ENCODE results near the gene GKN1. TPM values are rescaled to one million over a fixed set of nuclear protein-coding genes. Genes with fewer than 3 reads are reported as not detected.

GKN1 gene
- total RNA-seq, 1 donor from 2014 or later, result 0.37 TPM

DNA sequence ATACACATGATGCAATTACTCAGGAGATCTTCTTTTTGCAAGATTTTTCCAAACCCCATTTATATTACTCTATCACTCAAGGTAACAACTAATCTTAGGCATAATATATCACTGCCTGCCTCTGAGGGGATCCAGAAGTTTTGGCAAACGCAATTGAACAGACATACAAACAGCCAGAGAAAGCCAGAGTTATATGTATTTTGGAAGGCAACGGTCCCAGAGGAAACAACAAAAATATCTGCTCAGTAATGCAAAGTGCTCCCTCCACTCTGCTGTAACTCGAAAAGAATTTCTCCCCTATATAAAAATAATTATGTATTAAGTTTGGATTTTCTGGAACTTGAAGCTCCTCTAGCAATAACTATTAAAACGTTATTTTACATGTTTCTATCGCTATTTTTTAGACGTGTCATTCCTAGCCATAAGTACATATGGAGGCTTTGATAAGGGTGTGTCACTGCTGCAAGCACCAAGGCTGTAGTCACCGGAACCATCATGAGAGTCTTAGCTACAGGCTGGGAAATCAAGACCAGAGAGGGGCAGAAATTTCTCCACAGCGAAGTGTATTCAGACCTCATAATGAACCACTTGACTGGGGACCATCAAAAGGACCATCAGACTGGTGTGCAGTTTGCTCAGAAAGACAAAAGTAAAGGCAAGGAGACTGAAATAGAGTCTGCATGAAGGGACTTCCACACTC, 3.7 kb upstream of the GKN1 start:
- peaks cover 80% of the 10 kb centered on the region for H3K4me1 Mint-ChIP-seq (ENCODE audit: low read depth)
- no peaks in the 10 kb centered on the region for H3K36me3 Mint-ChIP-seq (ENCODE audit: low read depth)

DNA sequence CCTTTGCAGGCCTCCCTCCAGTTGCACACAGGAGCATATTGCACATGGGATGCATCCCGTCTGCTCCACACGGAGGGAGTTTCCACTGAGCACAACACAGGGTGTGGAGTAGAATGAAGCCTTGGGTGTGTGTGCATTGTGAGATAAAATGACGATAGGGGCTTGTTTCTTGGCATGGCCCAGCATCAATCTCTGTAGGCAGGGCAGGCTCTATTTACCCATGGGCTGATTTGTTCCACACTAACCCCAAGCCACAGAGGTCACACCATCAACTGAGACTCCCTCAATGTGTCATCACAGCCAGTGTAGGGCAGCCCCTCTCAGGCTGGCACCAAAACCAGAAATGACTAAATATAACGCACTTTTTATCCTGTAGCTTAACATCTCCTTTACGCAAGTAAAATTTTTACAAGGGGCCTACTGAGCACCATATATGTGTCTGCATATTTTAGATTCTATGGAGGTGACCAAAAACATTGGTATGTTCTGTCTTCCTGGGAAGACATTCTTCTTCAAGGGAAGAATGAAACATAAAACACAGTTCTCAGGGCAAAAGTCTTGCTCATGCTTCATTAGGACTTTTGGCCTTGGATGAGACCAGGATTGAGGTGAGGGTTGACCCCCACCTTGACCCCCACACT, 2.7 kb upstream of the GKN1 start:
- DNase-seq (ENCODE audit: low spot score), result no peak
- Mint-ChIP-seq H3K9me3 (ENCODE audit: low read depth) (no peaks in the 10 kb centered on the region), H3K4me3 (ENCODE audit: unreplicated experiment) (no peak overlapping the region), H3K27ac (ENCODE audit: unreplicated experiment) (peak overlapping the region; percentile 97), H3K36me3 (ENCODE audit: low read depth) (no peaks in the 10 kb centered on the region), H3K27me3 (ENCODE audit: low read depth) (no peaks in the 10 kb centered on the region), H3K4me1 (ENCODE audit: low read depth) (peaks cover 82% of the 10 kb centered on the region)
- TF ChIP-seq, protein P1, sequence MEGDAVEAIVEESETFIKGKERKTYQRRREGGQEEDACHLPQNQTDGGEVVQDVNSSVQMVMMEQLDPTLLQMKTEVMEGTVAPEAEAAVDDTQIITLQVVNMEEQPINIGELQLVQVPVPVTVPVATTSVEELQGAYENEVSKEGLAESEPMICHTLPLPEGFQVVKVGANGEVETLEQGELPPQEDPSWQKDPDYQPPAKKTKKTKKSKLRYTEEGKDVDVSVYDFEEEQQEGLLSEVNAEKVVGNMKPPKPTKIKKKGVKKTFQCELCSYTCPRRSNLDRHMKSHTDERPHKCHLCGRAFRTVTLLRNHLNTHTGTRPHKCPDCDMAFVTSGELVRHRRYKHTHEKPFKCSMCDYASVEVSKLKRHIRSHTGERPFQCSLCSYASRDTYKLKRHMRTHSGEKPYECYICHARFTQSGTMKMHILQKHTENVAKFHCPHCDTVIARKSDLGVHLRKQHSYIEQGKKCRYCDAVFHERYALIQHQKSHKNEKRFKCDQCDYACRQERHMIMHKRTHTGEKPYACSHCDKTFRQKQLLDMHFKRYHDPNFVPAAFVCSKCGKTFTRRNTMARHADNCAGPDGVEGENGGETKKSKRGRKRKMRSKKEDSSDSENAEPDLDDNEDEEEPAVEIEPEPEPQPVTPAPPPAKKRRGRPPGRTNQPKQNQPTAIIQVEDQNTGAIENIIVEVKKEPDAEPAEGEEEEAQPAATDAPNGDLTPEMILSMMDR (IDR thresholded peaks at IDR 0.05), result no peak

More for the DNA sequence above, 3.7 kb upstream of the GKN1 start:
- H3K27me3 Mint-ChIP-seq (ENCODE audit: low read depth), result no peaks in the 10 kb centered on the region
- peak overlapping the region; percentile 97 for H3K27ac Mint-ChIP-seq (ENCODE audit: unreplicated experiment)
- TF ChIP-seq, protein P1 (IDR thresholded peaks at IDR 0.05), result no peak
- no peak overlapping the region for H3K4me3 Mint-ChIP-seq (ENCODE audit: unreplicated experiment)
- DNase-seq (ENCODE audit: low spot score), result no peak
- no peaks in the 10 kb centered on the region for H3K9me3 Mint-ChIP-seq (ENCODE audit: low read depth)

DNA sequence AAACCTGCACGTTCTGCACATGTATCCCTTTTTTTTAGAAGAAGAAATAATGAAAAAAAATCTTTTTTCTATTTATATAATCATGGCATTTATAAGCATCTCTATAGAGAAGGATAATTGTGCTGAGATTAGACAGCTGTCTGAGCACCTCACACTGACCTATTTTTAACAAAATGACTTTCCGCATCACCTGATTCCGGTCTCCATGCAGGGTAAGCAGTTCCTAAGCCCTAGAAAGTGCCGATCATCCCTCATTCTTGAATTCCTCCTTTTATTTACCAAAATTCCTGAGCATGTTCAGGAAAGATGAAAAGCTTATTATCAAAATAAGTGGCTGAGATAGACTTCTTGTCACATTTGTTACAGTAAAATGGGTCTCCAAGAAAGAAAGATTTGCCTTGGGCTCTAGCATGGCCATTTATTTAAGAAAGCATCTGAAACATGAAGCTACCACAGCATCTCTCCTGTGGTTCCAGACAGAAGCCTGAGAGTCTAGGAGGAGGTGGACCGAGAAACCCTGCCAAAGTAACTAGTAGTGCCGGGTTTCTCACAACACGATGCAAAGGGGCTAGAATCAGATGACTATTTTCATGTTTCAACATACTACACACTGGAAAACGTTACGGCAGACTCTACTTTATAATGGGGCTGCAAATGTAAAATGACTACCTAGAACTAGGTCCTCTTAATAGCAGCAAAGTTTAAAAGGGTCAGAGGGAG, 670 bp downstream of the GKN1 start:
- peak overlapping the region; percentile 82 for H3K27ac Mint-ChIP-seq (ENCODE audit: unreplicated experiment)
- TF ChIP-seq, protein P1 (IDR thresholded peaks at IDR 0.05), result no peak
- no peak for DNase-seq (ENCODE audit: low spot score)
- H3K4me1 Mint-ChIP-seq (ENCODE audit: low read depth), result peaks cover 56% of the 10 kb centered on the region
- H3K27me3 Mint-ChIP-seq (ENCODE audit: low read depth), result no peaks in the 10 kb centered on the region
- peak overlapping the region; percentile 28 for H3K4me3 Mint-ChIP-seq (ENCODE audit: unreplicated experiment)
- H3K36me3 Mint-ChIP-seq (ENCODE audit: low read depth), result no peaks in the 10 kb centered on the region
- H3K9me3 Mint-ChIP-seq (ENCODE audit: low read depth), result no peaks in the 10 kb centered on the region

DNA sequence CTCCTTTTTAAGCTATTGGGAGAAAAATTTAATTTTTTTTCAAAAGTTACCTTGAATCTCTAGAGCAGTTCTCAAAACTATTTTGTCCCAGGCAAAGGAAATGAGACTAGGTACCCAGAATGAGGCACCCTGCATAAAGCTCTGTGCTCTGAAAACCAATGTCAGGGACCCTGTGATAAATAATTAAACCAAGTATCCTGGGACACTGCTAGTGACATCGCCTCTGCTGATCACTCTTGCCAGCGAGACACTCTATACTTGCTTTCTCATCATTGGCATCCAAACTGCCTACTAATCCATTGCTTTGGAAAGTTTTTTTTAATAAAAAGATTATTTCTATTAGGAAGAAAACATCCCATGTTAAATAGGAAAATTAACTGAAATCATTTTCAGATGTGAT, 1.4 kb downstream of the GKN1 start:
- H3K9me3 Mint-ChIP-seq (ENCODE audit: low read depth), result no peaks in the 10 kb centered on the region

DNA sequence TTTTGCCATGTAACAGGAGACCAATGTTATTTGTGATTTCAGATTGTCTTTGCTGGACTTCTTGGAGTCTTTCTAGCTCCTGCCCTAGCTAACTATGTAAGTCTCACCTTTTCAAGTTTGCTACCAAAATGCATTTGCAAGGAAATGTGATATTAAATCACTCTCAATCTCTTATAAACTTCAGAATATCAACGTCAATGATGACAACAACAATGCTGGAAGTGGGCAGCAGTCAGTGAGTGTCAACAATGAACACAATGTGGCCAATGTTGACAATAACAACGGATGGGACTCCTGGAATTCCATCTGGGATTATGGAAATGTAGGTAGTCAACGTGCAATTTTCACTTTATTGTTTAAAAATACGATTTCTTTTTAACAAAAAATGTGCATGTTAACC, 3.0 kb downstream of the GKN1 start:
- no peaks in the 10 kb centered on the region for H3K9me3 Mint-ChIP-seq (ENCODE audit: low read depth)
- H3K27me3 Mint-ChIP-seq (ENCODE audit: low read depth), result no peaks in the 10 kb centered on the region
- H3K27ac Mint-ChIP-seq (ENCODE audit: unreplicated experiment), result no peak overlapping the region
- H3K36me3 Mint-ChIP-seq (ENCODE audit: low read depth), result no peaks in the 10 kb centered on the region
- TF ChIP-seq, protein P1 (IDR thresholded peaks at IDR 0.05), result no peak
- DNase-seq (ENCODE audit: low spot score), result no peak
- peaks cover 33% of the 10 kb centered on the region for H3K4me1 Mint-ChIP-seq (ENCODE audit: low read depth)
- H3K4me3 Mint-ChIP-seq (ENCODE audit: unreplicated experiment), result no peak overlapping the region

More for the DNA sequence above, 1.4 kb downstream of the GKN1 start:
- TF ChIP-seq, protein P1 (IDR thresholded peaks at IDR 0.05), result no peak
- no peak for DNase-seq (ENCODE audit: low spot score)
- Mint-ChIP-seq H3K4me3 (ENCODE audit: unreplicated experiment) (no peak overlapping the region), H3K4me1 (ENCODE audit: low read depth) (peaks cover 49% of the 10 kb centered on the region), H3K27ac (ENCODE audit: unreplicated experiment) (peak overlapping the region; percentile 82), H3K27me3 (ENCODE audit: low read depth) (no peaks in the 10 kb centered on the region), H3K36me3 (ENCODE audit: low read depth) (no peaks in the 10 kb centered on the region)

Data from chondrocyte (in vitro differentiated cells).